ENCODE data around the gene ARAP2. TPM values are rescaled to one million over a fixed set of nuclear protein-coding genes. Genes with fewer than 3 reads are reported as not detected.

ARAP2 gene
- total RNA-seq, 1 experiment from 2014 or later, result 1.7 TPM

DNA sequence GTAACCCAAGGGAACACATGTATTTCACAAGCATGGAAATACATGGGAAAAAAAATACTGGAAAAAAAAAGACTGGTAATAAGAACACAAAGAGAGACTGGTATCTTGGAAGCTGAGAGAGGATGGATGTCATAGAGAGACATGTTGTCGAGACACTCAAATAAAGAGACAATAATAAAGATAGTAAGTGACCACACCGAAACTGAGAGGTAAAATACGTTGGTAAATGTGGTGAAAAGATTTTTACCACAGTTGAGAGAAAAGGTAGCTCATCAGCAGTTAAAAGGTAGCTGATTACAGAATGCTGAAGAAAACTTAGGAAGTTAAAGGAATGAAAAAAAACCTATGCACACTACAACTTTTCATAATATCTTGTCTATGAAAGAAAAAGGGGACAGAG lies 81.1 kb downstream of the ARAP2 start:
- Histone ChIP-seq H3K4me3 (ENCODE audit: insufficient read depth, low read depth, low read length) (no peak overlapping the region), H3K36me3 (replicated peaks; ENCODE audit: control insufficient read depth, insufficient read depth, low read length) (no peaks in the 10 kb centered on the region), H3K27me3 (ENCODE audit: control insufficient read depth, insufficient read depth, low read length) (no peaks in the 10 kb centered on the region)
- DNase-seq, result no peak

DNA sequence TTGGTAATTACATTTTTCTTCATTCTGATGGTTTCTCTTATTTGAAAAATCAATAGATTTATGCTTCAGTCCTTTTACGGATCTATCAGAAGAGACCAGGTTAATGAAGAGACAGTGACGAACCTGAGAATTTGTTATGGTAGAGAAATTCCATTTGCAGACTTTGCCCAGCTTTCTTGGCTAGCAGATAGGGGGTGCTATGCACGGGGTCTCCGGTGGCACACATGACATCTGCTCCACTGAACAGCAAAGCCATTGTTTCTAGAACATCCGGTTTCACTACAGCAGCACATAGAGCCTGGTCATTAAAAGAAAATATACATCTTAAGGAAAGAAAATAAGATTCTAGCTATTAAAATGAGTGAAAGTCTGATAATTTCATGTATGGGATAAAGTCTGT lies 85.1 kb downstream of the ARAP2 start:
- peak; percentile 27 for DNase-seq

DNA sequence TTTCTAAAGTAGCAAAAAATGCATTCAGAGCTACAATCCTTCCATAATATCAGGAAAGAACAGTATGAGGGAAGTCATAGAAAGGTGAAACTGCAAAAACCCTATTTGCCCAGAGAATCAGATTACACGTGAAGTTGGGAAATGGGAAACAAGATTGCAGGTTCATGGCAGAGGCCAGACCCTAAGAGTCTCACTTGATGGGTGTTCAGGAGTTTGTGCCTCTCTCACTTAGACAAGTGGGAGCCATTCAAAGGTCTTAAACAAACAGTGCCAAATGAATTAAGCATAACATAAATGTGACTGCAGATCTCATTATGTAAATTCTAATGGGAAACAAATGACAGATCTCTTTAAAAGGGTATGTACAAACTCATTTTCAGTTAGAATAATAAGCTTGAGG lies 91.6 kb downstream of the ARAP2 start:
- no peaks in the 10 kb centered on the region for H3K36me3 ChIP-seq (replicated peaks; ENCODE audit: control insufficient read depth, insufficient read depth, low read length)
- no peak for DNase-seq

More for the DNA sequence above, 85.1 kb downstream of the ARAP2 start:
- Histone ChIP-seq H3K4me3 (ENCODE audit: insufficient read depth, low read depth, low read length) (no peak overlapping the region), H3K36me3 (replicated peaks; ENCODE audit: control insufficient read depth, insufficient read depth, low read length) (no peaks in the 10 kb centered on the region), H3K27me3 (ENCODE audit: control insufficient read depth, insufficient read depth, low read length) (no peaks in the 10 kb centered on the region)

DNA sequence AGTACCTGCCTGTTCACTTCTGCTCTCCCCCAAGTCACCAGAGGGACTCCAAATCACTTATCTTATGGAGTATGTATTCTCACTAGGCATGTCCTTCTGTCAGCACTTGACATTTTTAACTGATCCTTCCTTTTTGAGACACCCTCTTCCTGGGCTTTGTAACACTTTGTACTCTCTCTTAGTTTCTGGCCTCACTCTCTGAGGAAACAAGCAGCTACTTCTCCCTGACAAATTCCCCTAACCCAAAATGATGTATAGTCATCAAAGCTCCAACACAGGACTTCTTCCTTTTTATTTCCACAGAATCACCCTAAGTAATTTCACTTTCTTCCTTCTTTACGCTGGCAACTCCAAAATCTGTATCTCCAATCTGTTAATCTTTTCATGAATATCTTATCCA lies 101.8 kb downstream of the ARAP2 start:
- Histone ChIP-seq H3K36me3 (replicated peaks; ENCODE audit: control insufficient read depth, insufficient read depth, low read length) (no peaks in the 10 kb centered on the region), H3K27me3 (ENCODE audit: control insufficient read depth, insufficient read depth, low read length) (no peaks in the 10 kb centered on the region), H3K4me3 (ENCODE audit: insufficient read depth, low read depth, low read length) (no peak overlapping the region)
- no peak for DNase-seq

More for the DNA sequence above, 91.6 kb downstream of the ARAP2 start:
- Histone ChIP-seq H3K27me3 (ENCODE audit: control insufficient read depth, insufficient read depth, low read length) (no peaks in the 10 kb centered on the region), H3K4me3 (ENCODE audit: insufficient read depth, low read depth, low read length) (no peak overlapping the region)

DNA sequence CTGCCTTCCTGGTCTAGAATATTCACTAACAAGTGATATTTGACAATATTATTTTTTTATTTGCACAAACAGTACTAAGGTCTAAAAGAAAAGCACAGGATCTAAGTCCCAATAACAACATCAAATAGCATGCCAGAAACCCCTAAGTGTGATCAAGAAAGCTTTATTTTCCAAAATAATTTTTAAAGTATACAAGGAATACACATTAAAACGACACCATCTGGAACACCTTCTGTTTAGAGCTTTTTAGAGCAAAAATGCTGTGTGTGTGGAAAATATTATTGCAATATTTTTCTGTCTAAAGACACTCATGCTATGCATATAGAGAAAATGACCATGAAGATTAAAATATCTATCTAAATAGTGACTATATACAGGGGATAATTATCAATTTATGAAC lies 103.1 kb downstream of the ARAP2 start:
- DNase-seq, result no peak
- Histone ChIP-seq H3K36me3 (replicated peaks; ENCODE audit: control insufficient read depth, insufficient read depth, low read length) (no peaks in the 10 kb centered on the region), H3K4me3 (ENCODE audit: insufficient read depth, low read depth, low read length) (no peak overlapping the region), H3K27me3 (ENCODE audit: control insufficient read depth, insufficient read depth, low read length) (no peaks in the 10 kb centered on the region)

DNA sequence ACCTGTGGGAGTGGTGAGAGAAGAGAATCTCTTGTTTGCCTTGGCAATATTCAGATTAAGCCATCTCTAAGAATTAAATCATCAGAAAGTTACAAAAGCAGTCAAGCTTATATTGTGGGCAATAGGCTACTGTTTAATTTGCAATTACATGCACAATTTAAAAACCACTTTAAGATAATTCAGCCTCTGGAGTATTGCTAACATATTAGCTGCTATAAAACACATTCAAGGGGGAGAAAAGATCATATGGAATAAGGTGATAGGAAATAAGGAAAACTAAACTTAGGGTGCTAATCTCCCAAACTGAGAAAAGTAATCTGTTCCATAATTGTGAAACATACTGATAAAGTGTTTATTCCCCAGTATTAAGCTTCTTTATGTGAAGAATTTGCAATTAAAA lies 103.9 kb downstream of the ARAP2 start:
- H3K27me3 ChIP-seq (ENCODE audit: control insufficient read depth, insufficient read depth, low read length), result no peaks in the 10 kb centered on the region
- DNase-seq, result no peak

DNA sequence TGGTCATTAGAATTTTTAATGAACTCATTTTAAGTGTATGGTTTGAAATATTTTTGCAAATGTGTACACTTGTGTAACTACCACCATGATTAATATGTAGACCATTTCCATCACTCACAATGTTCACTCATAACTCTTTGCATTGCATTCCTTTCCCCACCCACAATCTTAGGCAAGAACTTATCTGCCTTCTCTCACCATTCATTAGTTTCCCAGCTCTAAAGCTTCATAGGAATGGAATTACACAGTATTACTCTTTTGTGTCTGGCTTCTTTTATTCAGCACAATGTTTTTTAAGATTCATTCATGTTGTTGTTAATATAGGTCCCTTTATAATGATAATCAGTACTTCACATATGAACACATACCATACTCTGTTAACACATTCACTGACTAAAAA lies 106.1 kb downstream of the ARAP2 start:
- no peak overlapping the region for H3K4me3 ChIP-seq (ENCODE audit: insufficient read depth, low read depth, low read length)
- no peaks in the 10 kb centered on the region for H3K36me3 ChIP-seq (replicated peaks; ENCODE audit: control insufficient read depth, insufficient read depth, low read length)
- no peaks in the 10 kb centered on the region for H3K27me3 ChIP-seq (ENCODE audit: control insufficient read depth, insufficient read depth, low read length)
- DNase-seq, result no peak

More for the DNA sequence above, 103.9 kb downstream of the ARAP2 start:
- H3K4me3 ChIP-seq (ENCODE audit: insufficient read depth, low read depth, low read length), result no peak overlapping the region
- H3K36me3 ChIP-seq (replicated peaks; ENCODE audit: control insufficient read depth, insufficient read depth, low read length), result no peaks in the 10 kb centered on the region

DNA sequence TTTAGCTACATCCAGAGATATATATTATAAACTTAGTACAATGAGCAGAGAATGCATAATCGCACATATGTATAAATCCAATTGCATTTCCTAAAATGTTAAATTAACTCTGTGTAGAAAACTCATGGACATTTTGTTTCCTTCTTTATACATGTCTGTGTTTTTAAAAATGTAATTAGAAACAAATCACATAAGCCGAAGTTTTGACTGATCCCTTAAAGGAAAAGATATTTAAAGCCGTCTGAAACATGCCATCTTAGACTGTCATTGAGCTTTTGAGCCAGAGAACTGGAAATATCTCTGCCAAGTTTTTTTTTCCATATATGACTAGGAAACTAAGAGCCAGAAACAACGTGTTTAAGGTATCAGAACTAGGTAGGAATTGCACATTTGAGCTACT lies 107.0 kb downstream of the ARAP2 start:
- Histone ChIP-seq H3K36me3 (replicated peaks; ENCODE audit: control insufficient read depth, insufficient read depth, low read length) (no peaks in the 10 kb centered on the region), H3K27me3 (ENCODE audit: control insufficient read depth, insufficient read depth, low read length) (no peaks in the 10 kb centered on the region), H3K4me3 (ENCODE audit: insufficient read depth, low read depth, low read length) (no peak overlapping the region)
- no peak for DNase-seq

DNA sequence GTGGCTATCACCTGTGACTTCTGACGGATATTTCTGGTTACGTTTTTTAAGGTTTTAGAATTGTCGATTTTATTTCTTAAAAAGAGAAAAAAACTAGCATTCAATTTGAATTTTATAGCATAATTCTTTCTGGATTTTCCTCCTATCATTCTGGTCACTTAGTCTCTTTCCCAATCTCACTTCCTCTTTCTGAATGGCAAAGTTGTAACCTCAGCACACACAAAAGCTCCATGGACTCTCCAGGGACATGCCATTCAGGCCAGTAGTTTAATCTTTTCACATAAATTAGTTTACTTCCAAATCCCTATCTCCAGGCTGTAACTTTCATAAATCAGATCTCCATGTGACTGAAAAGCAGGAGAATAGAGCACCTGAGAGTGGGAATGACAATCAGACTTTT lies 110.7 kb downstream of the ARAP2 start:
- H3K4me3 ChIP-seq (ENCODE audit: insufficient read depth, low read depth, low read length), result no peak overlapping the region
- no peaks in the 10 kb centered on the region for H3K36me3 ChIP-seq (replicated peaks; ENCODE audit: control insufficient read depth, insufficient read depth, low read length)
- no peaks in the 10 kb centered on the region for H3K27me3 ChIP-seq (ENCODE audit: control insufficient read depth, insufficient read depth, low read length)
- no peak for DNase-seq

DNA sequence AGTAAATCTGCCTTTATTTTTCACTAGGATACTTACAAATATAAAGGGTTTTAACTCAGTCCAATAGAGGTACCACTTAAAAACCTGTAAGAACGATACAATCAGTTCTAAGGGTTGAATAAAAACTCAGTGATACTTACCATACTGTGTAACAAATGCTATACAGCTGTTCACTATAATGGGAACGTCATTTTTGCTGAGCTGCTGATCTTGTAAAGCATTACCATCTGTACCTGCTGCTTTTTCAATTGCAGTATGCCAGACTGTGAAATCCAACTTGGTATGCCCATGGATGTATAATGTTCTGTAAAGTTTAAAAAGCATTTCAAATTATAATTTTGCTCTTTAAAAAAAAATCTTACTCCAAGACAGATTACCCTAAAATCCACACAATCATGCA lies 111.2 kb downstream of the ARAP2 start:
- DNase-seq, result no peak
- Histone ChIP-seq H3K36me3 (replicated peaks; ENCODE audit: control insufficient read depth, insufficient read depth, low read length) (no peaks in the 10 kb centered on the region), H3K4me3 (ENCODE audit: insufficient read depth, low read depth, low read length) (no peak overlapping the region), H3K27me3 (ENCODE audit: control insufficient read depth, insufficient read depth, low read length) (no peaks in the 10 kb centered on the region)

DNA sequence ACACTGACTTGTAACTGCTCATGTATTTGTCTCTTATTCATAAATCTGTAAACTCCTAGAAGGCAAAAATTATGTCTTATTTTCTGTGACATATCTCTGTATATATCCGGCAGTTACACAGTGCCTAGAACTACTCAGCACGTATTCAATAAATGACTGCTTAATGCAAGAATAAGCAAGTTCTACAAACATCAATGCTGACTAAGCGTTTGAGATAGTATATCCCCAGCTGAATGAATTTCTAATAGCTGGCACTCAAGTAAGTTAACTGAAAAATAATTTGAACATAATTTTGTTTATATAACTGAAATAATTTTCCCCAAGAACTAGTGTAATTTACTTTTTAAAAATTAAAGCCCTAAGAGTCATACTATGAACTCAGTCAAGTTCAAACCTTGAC lies 113.7 kb downstream of the ARAP2 start:
- Histone ChIP-seq H3K36me3 (replicated peaks; ENCODE audit: control insufficient read depth, insufficient read depth, low read length) (no peaks in the 10 kb centered on the region), H3K4me3 (ENCODE audit: insufficient read depth, low read depth, low read length) (no peak overlapping the region), H3K27me3 (ENCODE audit: control insufficient read depth, insufficient read depth, low read length) (no peaks in the 10 kb centered on the region)
- DNase-seq, result no peak

DNA sequence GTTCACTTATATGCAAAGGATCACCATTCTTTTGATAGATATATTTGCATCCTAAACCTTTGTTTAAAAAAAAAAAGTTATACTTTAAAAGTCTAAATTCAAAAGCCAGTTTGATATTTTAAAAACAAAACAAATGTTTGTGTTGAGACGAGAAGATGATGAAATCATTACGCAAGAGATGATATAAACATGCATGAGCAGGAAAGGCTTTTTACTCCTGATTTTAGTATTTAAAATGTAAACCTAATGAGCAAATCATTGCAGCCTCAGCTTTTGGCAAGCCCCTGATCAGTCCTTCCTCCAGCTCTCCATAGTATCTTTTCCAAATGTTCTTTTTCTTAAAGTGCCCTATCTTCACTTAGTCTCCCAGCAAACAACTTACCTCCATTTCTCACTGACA lies 115.6 kb downstream of the ARAP2 start:
- DNase-seq, result no peak
- no peaks in the 10 kb centered on the region for H3K27me3 ChIP-seq (ENCODE audit: control insufficient read depth, insufficient read depth, low read length)
- no peak overlapping the region for H3K4me3 ChIP-seq (ENCODE audit: insufficient read depth, low read depth, low read length)
- H3K36me3 ChIP-seq (replicated peaks; ENCODE audit: control insufficient read depth, insufficient read depth, low read length), result no peaks in the 10 kb centered on the region

DNA sequence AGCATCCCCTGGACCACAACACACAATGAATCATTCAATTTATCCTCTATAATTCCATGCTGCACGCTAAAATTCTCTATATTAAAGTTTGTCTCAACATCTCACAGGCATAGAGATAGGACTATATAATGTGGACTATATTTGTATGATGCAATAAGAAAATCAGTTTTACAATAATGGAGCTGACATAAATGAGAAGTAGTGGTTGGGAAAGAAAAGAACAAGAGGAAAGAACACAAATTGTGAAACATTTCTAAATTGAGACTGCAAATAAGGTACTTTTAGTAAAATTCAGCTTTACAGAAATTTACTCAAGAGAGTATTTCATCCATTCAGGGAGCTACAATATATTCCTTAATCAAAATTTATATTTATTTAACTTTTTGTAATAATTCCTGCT lies 120.4 kb downstream of the ARAP2 start:
- no peaks in the 10 kb centered on the region for H3K36me3 ChIP-seq (replicated peaks; ENCODE audit: control insufficient read depth, insufficient read depth, low read length)
- DNase-seq, result no peak
- H3K27me3 ChIP-seq (ENCODE audit: control insufficient read depth, insufficient read depth, low read length), result no peaks in the 10 kb centered on the region
- H3K4me3 ChIP-seq (ENCODE audit: insufficient read depth, low read depth, low read length), result no peak overlapping the region

DNA sequence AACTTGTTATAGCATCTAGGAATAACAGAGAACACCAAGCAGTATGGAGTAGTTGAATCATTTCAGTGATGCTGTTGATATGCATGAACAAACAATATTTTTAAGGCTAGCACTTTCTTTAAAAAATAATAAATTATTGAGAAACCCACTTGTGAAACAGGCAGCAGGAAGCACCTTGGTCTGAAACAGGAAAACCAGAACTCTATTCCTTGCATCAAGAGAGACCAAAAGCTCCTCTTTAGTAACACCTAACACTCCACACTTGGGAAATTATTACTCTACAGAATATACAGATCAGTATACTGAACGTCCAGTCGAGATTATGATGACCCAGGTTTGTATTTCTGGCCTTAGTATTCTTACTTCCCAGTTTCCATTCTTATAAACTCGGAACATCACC lies 129.0 kb downstream of the ARAP2 start:
- Histone ChIP-seq H3K36me3 (replicated peaks; ENCODE audit: control insufficient read depth, insufficient read depth, low read length) (no peaks in the 10 kb centered on the region), H3K4me3 (ENCODE audit: insufficient read depth, low read depth, low read length) (no peak overlapping the region), H3K27me3 (ENCODE audit: control insufficient read depth, insufficient read depth, low read length) (no peaks in the 10 kb centered on the region)
- DNase-seq, result no peak

DNA sequence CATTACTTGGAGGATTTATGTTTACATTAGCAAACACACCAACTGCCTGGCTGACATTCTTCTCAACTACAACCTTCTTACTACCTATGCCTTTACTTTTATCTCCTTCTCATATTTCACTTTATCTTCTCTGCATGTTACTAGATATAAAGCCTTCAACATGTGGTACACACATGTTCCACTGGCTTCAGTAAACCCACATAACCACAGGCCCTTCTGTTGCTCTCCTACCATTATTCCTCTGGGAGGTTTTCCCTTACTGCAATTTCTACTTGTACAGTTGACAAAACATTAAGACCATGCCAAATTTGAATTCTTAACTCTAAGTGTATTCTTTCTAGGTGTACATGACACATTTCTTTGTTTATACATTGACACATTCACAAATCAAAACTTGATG lies 133.1 kb downstream of the ARAP2 start:
- no peak overlapping the region for H3K4me3 ChIP-seq (ENCODE audit: insufficient read depth, low read depth, low read length)

DNA sequence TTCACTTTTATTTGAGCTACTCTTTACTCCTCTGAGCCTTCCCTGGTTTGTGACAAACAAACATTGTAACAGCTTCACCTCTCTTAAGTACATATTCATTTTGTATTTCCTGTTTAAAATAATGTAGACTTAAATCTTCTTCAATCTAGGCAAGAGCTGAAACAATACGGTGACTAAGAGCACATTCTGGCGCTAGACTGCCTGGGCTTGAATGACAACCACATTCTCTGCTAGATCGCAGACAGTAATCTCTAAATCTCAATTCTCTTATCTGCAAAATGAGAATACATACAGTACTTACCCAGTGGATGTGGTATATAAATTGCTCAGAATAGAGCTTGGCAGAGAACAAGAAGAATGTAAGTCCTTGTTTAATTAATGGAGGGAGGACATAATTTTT lies 144.8 kb downstream of the ARAP2 start:
- H3K27me3 ChIP-seq (ENCODE audit: control insufficient read depth, insufficient read depth, low read length), result no peaks in the 10 kb centered on the region
- H3K36me3 ChIP-seq (replicated peaks; ENCODE audit: control insufficient read depth, insufficient read depth, low read length), result no peaks in the 10 kb centered on the region
- no peak overlapping the region for H3K4me3 ChIP-seq (ENCODE audit: insufficient read depth, low read depth, low read length)
- no peak for DNase-seq

More for the DNA sequence above, 133.1 kb downstream of the ARAP2 start:
- DNase-seq, result no peak
- H3K36me3 ChIP-seq (replicated peaks; ENCODE audit: control insufficient read depth, insufficient read depth, low read length), result no peaks in the 10 kb centered on the region
- no peaks in the 10 kb centered on the region for H3K27me3 ChIP-seq (ENCODE audit: control insufficient read depth, insufficient read depth, low read length)

Measured in H7 (cell line).